Measurements from ENCODE around the gene UBASH3B. TPM values are rescaled to one million over a fixed set of nuclear protein-coding genes. Genes with fewer than 3 reads are reported as not detected.

The UBASH3B gene
- total RNA-seq, 2 experiments from 2014 or later: 24.5 to 28.6 TPM

- Histone ChIP-seq H3K4me1 (ENCODE audit: insufficient read depth, low read length) (peaks cover 91% of the 10 kb centered on the region), H3K4me3 (ENCODE audit: low read length) (no peak overlapping the region), H3K36me3 (ENCODE audit: insufficient read depth, low read length) (peaks cover 5% of the 10 kb centered on the region), H3K27me3 (ENCODE audit: control insufficient read depth in 1 of 2, insufficient read depth in 2 of 2, low read length in 2 of 2) (no peaks in the 10 kb centered on the region), H3K9me3 (ENCODE audit: control insufficient read depth in 1 of 2, insufficient read depth in 1 of 2, low read length in 2 of 2) (no peaks in the 10 kb centered on the region), H3K27ac (ENCODE audit: low read depth in 1 of 2, low read length in 2 of 2) (no peak overlapping the region)
- intact Hi-C loops (cut with DNase I, micrococcal nuclease): no loop called here
- DNase-seq (no peak), ATAC-seq (ENCODE audit: poor library complexity) (no peak)
- H3K36me3 Mint-ChIP-seq (ENCODE audit: low read depth): peaks cover 10% of the 10 kb centered on the region
- H3K9me3 Mint-ChIP-seq: no peaks in the 10 kb centered on the region
- no peaks in the 10 kb centered on the region for H3K27me3 Mint-ChIP-seq
- ChIA-PET POLR2A (interaction anchor here (0.6 to 2.3 kb wide), 3 partner anchors 23 to 84 kb away, joined by 3 to 6 read pairs (median 3); no protein-coding TSS in a partner anchor), CTCF (interaction anchor here (1.2 kb wide), 1 partner anchor 29 kb away, joined by 3 read pairs; no protein-coding TSS in a partner anchor)
- TF ChIP-seq CTCF (IDR thresholded peaks at IDR 0.05): no peak
- H3K4me3 Mint-ChIP-seq: no peak overlapping the region
- H3K4me1 Mint-ChIP-seq (ENCODE audit: low read depth): peaks cover 87% of the 10 kb centered on the region
- H3K27ac Mint-ChIP-seq: peak overlapping the region; percentile 2
Measured at GRCh38 chr11:122661182-122661945, 5.8 kb downstream of the UBASH3B start.

- no peaks in the 10 kb centered on the region for H3K27me3 Mint-ChIP-seq
- POLR2A ChIA-PET: interaction anchor here (0.9 to 3.6 kb wide), 5 partner anchors 11 to 91 kb away, joined by 4 to 18 read pairs (median 6); no protein-coding TSS in a partner anchor
Measured at GRCh38 chr11:122663056-122663740, 7.7 kb downstream of the UBASH3B start.

More at GRCh38 chr11:122663056-122663740, 7.7 kb downstream of the UBASH3B start:
- Histone ChIP-seq H3K4me1 (ENCODE audit: insufficient read depth, low read length) (peaks cover 92% of the 10 kb centered on the region), H3K36me3 (ENCODE audit: insufficient read depth, low read length) (peaks cover 5% of the 10 kb centered on the region), H3K27me3 (ENCODE audit: control insufficient read depth in 1 of 2, insufficient read depth in 2 of 2, low read length in 2 of 2) (no peaks in the 10 kb centered on the region), H3K27ac (ENCODE audit: low read depth in 1 of 2, low read length in 2 of 2) (no peak overlapping the region), H3K4me3 (ENCODE audit: low read length) (no peak overlapping the region), H3K9me3 (ENCODE audit: control insufficient read depth in 1 of 2, insufficient read depth in 1 of 2, low read length in 2 of 2) (no peaks in the 10 kb centered on the region)
- Mint-ChIP-seq H3K4me1 (ENCODE audit: low read depth) (peaks cover 86% of the 10 kb centered on the region), H3K27ac (peak overlapping the region; percentile 25), H3K36me3 (ENCODE audit: low read depth) (peaks cover 4% of the 10 kb centered on the region), H3K9me3 (no peaks in the 10 kb centered on the region), H3K4me3 (no peak overlapping the region)
- no peak for ATAC-seq (ENCODE audit: poor library complexity)
- CTCF ChIA-PET: interaction anchor here (0.7 to 1.4 kb wide), 4 partner anchors 16 to 133 kb away, joined by 3 read pairs; no protein-coding TSS in a partner anchor
- DNase-seq: no peak
- intact Hi-C loops (cut with DNase I, micrococcal nuclease): no loop called here
- TF ChIP-seq CTCF (IDR thresholded peaks at IDR 0.05): no peak

Measured in CD4-positive, alpha-beta T cell (primary cell).